Cardiac muscle cell (in vitro differentiated cells and primary cell): Measurements from ENCODE around the gene MBD2. TPM values are rescaled to one million over a fixed set of nuclear protein-coding genes. Genes with fewer than 3 reads are reported as not detected.

Experiments used
- DNase-seq, 2 donors: peaks; one replicate each; pipeline versions ENCODE4 v3.0.0 to v3.0.0-alpha.2; 2010 to 2017; ENCODE audit warnings: low read depth in 1 of 2, low spot score in 1 of 2
- H3K27ac ChIP-seq: fragments of 200-600 bp; sonication (generic); 2 replicates; pipeline ENCODE4 v1.5.1; 2016
- H3K27me3 ChIP-seq: fragments of 200-600 bp; sonication (generic); 2 replicates; pipeline ENCODE4 v1.6.0; 2016; ENCODE audit warnings: control low read depth
- H3K36me3 ChIP-seq: fragments of 200-600 bp; sonication (generic); 2 replicates; pipeline ENCODE4 v1.5.1; 2016; ENCODE audit warnings: control low read depth
- H3K4me1 ChIP-seq: fragments of 200-600 bp; sonication (generic); 2 replicates; pipeline ENCODE4 v1.8.1; 2017; ENCODE audit warnings: low read depth, mild to moderate bottlenecking, mixed run types
- H3K4me3 ChIP-seq: fragments of 200-600 bp; sonication (generic); 2 replicates; pipeline ENCODE4 v1.5.1; 2016; ENCODE audit warnings: mild to moderate bottlenecking
- H3K9me3 ChIP-seq: fragments of 200-600 bp; sonication (generic); 2 replicates; pipeline ENCODE4 v1.5.1; 2017; ENCODE audit warnings: low read depth, mild to moderate bottlenecking, control low read depth
- polyA plus RNA-seq: library from polyadenylated mRNA; unstranded; fragments of >200 nt; fragmentation: Nextera tagmentation; extraction: Ambion mirVana; gene quantifications from 2 replicates; pipeline ENCODE4 v1.2.1, GENCODE V29; 2016
- total RNA-seq: library from RNA; depleted of rRNA; stranded (reverse); fragments of >200 nt; gene quantifications from 2 replicates; pipeline ENCODE4 v1.2.3, GENCODE V29; 2016
- TF ChIP-seq, protein P1 (sequence below): IDR thresholded peaks from 2 replicates; pipeline ENCODE4 v1.5.1; 2012; ENCODE audit warnings: low read depth, mild to moderate bottlenecking, low read length

Gene MBD2
- total and polyA plus RNA-seq, 2 experiments from 2014 or later = 27.5 to 40.0 TPM

GRCh38 chr18:54148151-54148550, 76.3 kb downstream of the MBD2 start:
- H3K36me3 ChIP-seq = no peaks in the 10 kb centered on the region
- H3K27ac ChIP-seq = no peak overlapping the region
- no peaks in the 10 kb centered on the region for H3K9me3 ChIP-seq
- DNase-seq = no peak
- H3K27me3 ChIP-seq = no peaks in the 10 kb centered on the region
- TF ChIP-seq, protein P1, sequence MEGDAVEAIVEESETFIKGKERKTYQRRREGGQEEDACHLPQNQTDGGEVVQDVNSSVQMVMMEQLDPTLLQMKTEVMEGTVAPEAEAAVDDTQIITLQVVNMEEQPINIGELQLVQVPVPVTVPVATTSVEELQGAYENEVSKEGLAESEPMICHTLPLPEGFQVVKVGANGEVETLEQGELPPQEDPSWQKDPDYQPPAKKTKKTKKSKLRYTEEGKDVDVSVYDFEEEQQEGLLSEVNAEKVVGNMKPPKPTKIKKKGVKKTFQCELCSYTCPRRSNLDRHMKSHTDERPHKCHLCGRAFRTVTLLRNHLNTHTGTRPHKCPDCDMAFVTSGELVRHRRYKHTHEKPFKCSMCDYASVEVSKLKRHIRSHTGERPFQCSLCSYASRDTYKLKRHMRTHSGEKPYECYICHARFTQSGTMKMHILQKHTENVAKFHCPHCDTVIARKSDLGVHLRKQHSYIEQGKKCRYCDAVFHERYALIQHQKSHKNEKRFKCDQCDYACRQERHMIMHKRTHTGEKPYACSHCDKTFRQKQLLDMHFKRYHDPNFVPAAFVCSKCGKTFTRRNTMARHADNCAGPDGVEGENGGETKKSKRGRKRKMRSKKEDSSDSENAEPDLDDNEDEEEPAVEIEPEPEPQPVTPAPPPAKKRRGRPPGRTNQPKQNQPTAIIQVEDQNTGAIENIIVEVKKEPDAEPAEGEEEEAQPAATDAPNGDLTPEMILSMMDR = no peak
- H3K4me3 ChIP-seq = no peak overlapping the region
- no peaks in the 10 kb centered on the region for H3K4me1 ChIP-seq

DNA sequence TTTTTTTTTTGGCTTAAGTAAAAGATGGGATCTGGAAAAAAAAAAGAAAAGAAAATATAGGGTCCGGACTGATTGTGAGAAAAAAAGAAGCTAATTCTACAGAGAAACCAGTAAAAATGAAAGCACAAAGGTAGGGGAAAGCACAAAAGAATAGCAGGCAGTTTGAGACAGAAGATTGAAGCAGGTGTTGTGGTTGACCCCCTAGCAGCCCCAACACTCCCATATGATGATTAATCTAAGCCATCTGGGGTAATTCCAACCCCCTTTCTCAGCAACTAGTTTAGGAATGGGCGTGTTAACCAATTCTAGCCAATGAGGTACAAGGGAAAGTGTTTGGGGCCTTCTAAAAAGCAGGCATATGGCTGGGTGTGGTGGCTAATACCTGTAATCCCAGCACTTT, 77.0 kb downstream of the MBD2 start:
- no peak for DNase-seq
- TF ChIP-seq, protein P1 = no peak
- no peaks in the 10 kb centered on the region for H3K9me3 ChIP-seq

GRCh38 chr18:54141041-54141608, 83.3 kb downstream of the MBD2 start:
- Histone ChIP-seq H3K27me3 (no peaks in the 10 kb centered on the region), H3K4me3 (no peak overlapping the region), H3K4me1 (no peaks in the 10 kb centered on the region), H3K9me3 (no peaks in the 10 kb centered on the region), H3K27ac (no peak overlapping the region), H3K36me3 (no peaks in the 10 kb centered on the region)
- no peak for DNase-seq
- TF ChIP-seq, protein P1 = no peak

More for the DNA sequence above, 77.0 kb downstream of the MBD2 start:
- H3K27me3 ChIP-seq = no peaks in the 10 kb centered on the region
- no peaks in the 10 kb centered on the region for H3K36me3 ChIP-seq
- no peak overlapping the region for H3K4me3 ChIP-seq
- H3K4me1 ChIP-seq = no peaks in the 10 kb centered on the region
- H3K27ac ChIP-seq = no peak overlapping the region

GRCh38 chr18:54140641-54141040, 83.8 kb downstream of the MBD2 start:
- no peak overlapping the region for H3K27ac ChIP-seq
- H3K27me3 ChIP-seq = no peaks in the 10 kb centered on the region
- no peaks in the 10 kb centered on the region for H3K9me3 ChIP-seq
- TF ChIP-seq, protein P1 = no peak
- DNase-seq = peak in 1 of 2 donors; percentile 28
- H3K4me1 ChIP-seq = no peaks in the 10 kb centered on the region
- H3K4me3 ChIP-seq = no peak overlapping the region
- H3K36me3 ChIP-seq = no peaks in the 10 kb centered on the region

GRCh38 chr18:54135216-54135615, 89.3 kb downstream of the MBD2 start:
- H3K9me3 ChIP-seq = no peaks in the 10 kb centered on the region

More at GRCh38 chr18:54135216-54135615, 89.3 kb downstream of the MBD2 start:
- Histone ChIP-seq H3K36me3 (no peaks in the 10 kb centered on the region), H3K4me3 (no peak overlapping the region), H3K4me1 (peaks cover 10% of the 10 kb centered on the region), H3K27ac (no peak overlapping the region), H3K27me3 (no peaks in the 10 kb centered on the region)
- TF ChIP-seq, protein P1 = no peak
- no peak for DNase-seq
